Endometrial microvascular endothelial cells (primary cell): Measurements from ENCODE around the gene ATP2B3. TPM values are rescaled to one million over a fixed set of nuclear protein-coding genes. Genes with fewer than 3 reads are reported as not detected.
"Not testable (repeated sequence)": the region's sequence is repeated elsewhere in the genome, so short reads cannot be mapped to it uniquely, and the experiment has no call there.

ENCODE experiments used
- in situ Hi-C: cut with HindIII; loops from 2 replicates; pipeline ENCODE4 v1.10.0; 2017; ENCODE audit warnings: low sequenced_read_pairs, low pct_unique_long_range_greater_than_20kb; ENCODE audit errors: inconsistent ontology term
- total RNA-seq: library from RNA; depleted of rRNA; stranded (reverse); fragments of >200 nt; gene quantifications from one replicate; pipeline ENCODE4 v1.2.3, GENCODE V29; 2015; ENCODE audit errors: inconsistent ontology term

The ATP2B3 gene
- total RNA-seq, 1 donor from 2014 or later, result not detected

DNA sequence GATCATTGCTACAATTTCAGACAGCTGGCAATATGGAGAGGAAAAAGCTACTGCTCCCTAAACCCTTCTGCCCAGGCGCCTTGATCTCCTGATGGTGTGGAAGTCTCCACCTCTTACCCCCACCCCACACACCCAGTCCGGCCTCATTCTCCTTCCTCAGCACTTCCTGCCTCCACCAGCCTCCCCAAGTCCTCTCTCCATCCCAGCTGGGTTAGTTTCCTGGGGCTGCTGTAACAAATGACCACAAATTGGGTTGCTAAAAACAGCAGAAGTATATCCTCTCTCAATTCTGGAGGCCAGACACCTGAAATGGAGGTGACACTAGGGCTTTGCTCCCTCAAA is 82.6 kb downstream of the ATP2B3 start:
- in situ Hi-C loops, result no loop called here

DNA sequence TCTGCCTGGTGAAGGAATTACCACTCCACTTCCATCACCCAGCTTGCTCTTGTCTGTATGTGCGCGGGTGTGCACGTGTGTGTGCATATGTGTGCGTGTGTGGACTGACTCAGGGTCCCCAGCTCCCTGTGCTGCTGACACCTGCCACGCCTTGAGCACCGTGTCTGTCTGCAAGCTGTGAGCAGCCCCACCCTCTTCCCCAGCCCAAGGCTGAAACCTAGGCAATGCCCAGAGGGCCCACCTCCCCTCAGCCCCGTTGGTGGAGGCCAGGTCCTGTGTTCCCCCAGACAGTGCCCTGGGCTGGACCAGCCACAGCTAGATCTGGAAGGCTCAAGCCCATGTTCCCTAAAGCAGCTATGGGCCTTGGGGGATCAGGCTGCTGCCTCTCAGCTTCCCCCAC is 83.5 kb downstream of the ATP2B3 start:
- in situ Hi-C loops, result no loop called here

DNA sequence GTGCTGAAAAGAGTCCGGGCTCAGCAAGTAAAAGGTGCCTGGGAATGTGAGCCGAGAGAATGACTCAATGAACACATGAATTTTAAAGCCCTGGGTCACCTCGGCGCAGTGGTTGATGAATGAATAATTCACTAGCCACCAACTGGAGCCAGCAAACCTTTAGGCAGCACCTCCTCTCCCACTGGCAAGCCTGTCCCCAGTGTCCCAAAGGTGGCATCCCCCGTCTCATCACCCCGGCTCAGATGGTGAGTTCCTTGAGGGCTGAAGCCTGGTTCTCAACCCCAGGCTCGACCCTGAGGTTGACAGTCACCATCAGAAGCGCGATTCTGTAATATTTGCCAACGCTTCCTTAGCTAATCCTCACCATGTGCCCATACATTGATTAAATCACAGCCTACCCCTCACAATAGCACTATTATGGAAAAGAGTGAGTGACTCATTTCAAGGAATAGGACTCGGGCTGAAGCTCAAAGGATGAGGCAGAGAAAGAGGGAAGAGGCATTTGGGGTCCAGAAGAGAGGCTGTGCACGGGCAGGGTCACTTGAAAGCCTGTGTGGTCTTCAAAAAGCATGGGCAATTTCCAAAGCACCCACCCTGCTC is 84.2 kb downstream of the ATP2B3 start:
- in situ Hi-C loops, result no loop called here

- in situ Hi-C loops, result no loop called here
Observed at GRCh38 chrX:153602601-153603000, 85.2 kb downstream of the ATP2B3 start.

GRCh38 chrX:153603131-153603656 is 85.8 kb downstream of the ATP2B3 start:
- in situ Hi-C loops, result no loop called here

- in situ Hi-C loops, result not testable (repeated sequence)
Observed at GRCh38 chrX:153604666-153605380, 87.4 kb downstream of the ATP2B3 start.

- in situ Hi-C loops, result no loop called here
Observed at GRCh38 chrX:153606503-153606902, 89.1 kb downstream of the ATP2B3 start.

GRCh38 chrX:153608376-153608775 is 90.9 kb downstream of the ATP2B3 start:
- in situ Hi-C loops, result no loop called here

DNA sequence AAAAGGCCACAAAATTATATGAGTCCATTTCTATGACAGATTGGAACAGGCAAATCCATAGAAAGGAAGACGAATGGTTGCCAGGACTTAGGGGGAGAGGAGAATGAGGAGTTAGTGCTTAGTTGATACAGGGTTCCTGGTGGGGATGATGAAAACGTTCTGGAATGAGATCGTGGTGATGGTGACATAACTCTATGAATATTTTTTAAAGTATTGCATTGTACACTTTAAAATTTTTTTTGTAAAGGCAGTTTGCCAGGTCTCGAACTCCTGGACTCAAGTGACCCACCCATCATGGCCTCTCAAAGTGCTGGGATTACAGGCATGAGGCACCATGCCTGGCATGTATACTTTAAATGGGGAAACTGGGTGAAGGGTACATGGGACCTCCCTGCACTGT is 91.4 kb downstream of the ATP2B3 start:
- in situ Hi-C loops, result no loop called here

GRCh38 chrX:153609917-153610835 is 92.7 kb downstream of the ATP2B3 start:
- in situ Hi-C loops, result no loop called here

GRCh38 chrX:153610836-153611213 is 93.4 kb downstream of the ATP2B3 start:
- in situ Hi-C loops, result no loop called here

DNA sequence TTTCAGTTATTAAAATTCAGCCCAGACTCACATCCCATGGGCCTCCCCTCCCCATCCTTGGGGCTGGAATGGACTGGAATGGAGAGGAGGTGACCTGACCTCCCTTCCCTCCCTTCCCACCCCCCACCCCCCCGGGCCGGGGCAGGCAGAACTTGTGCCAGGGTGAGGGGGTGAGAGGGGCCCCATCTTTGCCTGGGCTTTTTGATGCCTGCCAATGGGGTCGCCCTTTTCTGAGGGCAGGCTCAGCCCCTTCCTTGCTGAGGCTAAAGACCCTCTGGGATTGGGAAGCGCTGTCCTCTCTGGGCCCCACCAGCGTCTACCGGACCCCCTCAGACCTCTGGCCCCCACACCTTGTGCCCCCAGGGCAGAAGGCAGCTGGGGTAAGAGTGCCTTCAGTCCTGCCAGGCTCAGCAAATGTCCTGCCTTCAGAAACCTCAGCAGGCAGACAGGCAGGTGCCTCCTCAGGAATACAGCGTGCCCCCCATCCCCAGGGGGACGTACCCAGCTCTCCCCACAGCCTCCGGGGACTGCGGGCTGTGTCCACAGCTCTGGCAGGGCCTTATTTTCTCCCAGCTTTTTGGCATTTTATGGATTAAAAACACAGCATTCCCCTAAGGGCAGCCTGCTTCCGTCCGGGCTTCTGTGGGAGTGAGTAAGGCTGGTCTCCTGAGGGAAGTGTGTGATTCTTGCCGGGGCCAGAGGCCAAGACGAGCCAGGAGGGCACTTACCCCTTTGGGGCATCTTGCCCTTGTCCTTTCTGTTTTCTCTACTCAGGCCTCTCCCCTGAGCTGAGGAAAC is 94.1 kb downstream of the ATP2B3 start:
- in situ Hi-C loops, result no loop called here

DNA sequence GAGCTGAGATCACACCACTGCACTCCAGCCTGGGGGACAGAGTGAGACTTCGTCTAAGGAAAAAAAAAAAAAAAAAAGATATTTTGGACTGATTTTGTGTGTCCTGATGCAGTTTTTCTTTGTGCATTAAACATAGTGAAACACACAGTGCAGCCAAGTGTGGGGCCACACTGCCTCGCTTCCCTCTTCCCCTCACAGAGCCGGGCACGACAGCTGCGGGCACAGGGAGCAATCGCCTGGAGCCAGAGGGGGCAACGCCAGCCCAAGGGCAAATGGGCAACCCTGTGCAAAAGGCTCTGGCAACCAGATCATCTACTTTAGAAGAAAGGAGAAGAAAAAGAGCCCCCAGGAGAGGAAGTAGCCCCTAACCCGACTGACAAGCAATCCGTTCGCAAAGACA is 95.0 kb downstream of the ATP2B3 start:
- in situ Hi-C loops, result no loop called here

GRCh38 chrX:153614818-153615217 is 97.4 kb downstream of the ATP2B3 start:
- in situ Hi-C loops, result no loop called here

- in situ Hi-C loops, result no loop called here
Observed at GRCh38 chrX:153620576-153620975, 103.1 kb downstream of the ATP2B3 start.

DNA sequence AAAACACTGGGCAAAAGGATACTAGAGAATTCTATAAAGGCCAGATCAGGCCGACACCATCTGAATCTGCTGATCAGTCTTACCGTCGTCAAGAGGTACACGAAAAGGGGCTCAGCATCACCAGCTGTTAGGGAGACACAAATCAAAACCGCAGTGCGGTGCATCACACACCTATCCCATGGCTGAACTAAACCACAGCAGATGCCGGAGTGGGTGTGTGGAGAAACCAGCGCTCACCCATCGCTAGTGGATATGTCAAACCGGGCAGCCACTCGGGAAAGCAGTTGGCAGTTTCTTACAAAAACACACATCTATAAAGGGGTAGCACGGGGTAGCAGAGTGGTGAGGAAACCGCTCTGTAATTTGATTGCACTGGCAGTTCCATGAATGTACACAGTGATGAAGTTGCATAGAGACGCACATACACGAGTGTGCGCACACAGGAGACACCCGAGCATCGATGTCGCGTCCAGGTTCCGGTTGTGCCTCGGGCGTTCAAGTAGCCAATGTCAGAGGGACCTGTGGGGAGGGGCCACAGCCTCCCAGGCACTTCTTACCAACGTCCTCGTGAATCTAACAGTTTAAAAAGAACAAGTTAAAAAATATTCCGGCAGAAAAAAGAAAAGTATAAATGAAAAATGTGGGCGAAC is 104.6 kb downstream of the ATP2B3 start:
- in situ Hi-C loops, result no loop called here

GRCh38 chrX:153622661-153623309 is 105.3 kb downstream of the ATP2B3 start:
- in situ Hi-C loops, result no loop called here
